ENCODE measurements around the gene AGBL4. TPM values are rescaled to one million over a fixed set of nuclear protein-coding genes. Genes with fewer than 3 reads are reported as not detected.

Gene AGBL4
- total and polyA plus RNA-seq, 9 of the 15 experiments (the other 6 are each of a cell fraction or from before 2014, with no cell fraction given) = 0.11 TPM; not detected in 7

GRCh38 chr1:48875552-48876329 lies 1148.0 kb downstream of the AGBL4 start (continued):
- no peak for TF ChIP-seq RERE (CRISPR knock-in tag; IDR thresholded peaks at IDR 0.05; ENCODE audit: borderline replicate concordance)

GRCh38 chr1:48873944-48874343 lies 1149.8 kb downstream of the AGBL4 start:
- H3K9ac ChIP-seq (ENCODE audit: insufficient read depth in 1 of 2, low read depth in 2 of 2, low read length in 2 of 2) = no peak overlapping the region
- POLR2A ChIA-PET = no interaction called here
- no peaks in the 10 kb centered on the region for H3K79me2 ChIP-seq (ENCODE audit: control insufficient read depth, insufficient read depth, low read length)
- intact Hi-C loops (cut with micrococcal nuclease) (no loop called here), in situ Hi-C loops (cut with MboI) (no loop called here)
- CTCF ChIA-PET (ENCODE audit: low intra/inter-chr PET ratio) = no interaction called here
- DNase-seq (ENCODE audit: extremely low read depth in 1 of 4, low spot score in 3 of 4) (no peak), FAIRE-seq (no peak), ATAC-seq (no peak)
- no peaks in the 10 kb centered on the region for H4K20me1 ChIP-seq (replicated peaks; ENCODE audit: control insufficient read depth, insufficient read depth, low read length)
- WGBS (ENCODE audit: insufficient coverage, low coverage, missing lambda C conversion rate) = 0% methylated on average over 4 of the region's 4 CpGs
- no peak for TF ChIP-seq ZNF75A (CRISPR knock-in tag; IDR thresholded peaks at IDR 0.05)
- no peak for TF ChIP-seq BDP1 (IDR thresholded peaks at IDR 0.05; ENCODE audit: insufficient read depth, insufficient read length)
- no peak for TF ChIP-seq ZNF175 (CRISPR knock-in tag; IDR thresholded peaks at IDR 0.05; ENCODE audit: low read depth)
- TF ChIP-seq PYGO2 (tag; IDR thresholded peaks at IDR 0.05) = no peak
- TF ChIP-seq RBM39 (optimal IDR thresholded peaks at IDR 0.05; ENCODE audit: low read depth, low read length) = no peak
- TF ChIP-seq CEBPB (tag; IDR thresholded peaks at IDR 0.05) = no peak
- TF ChIP-seq CBX8 (IDR thresholded peaks at IDR 0.05; ENCODE audit: borderline replicate concordance, extremely low read depth, low read depth, low read length, poor library complexity, severe bottlenecking) = no peak
- TF ChIP-seq NCOA2 (IDR thresholded peaks at IDR 0.05; ENCODE audit: partially characterized antibody in 2 of 2) = no peak
- no peak overlapping the region for H3K4me2 ChIP-seq (ENCODE audit: insufficient read depth, low read length)
- H3K4me1 ChIP-seq (replicated peaks in 1 of 2; ENCODE audit: control insufficient read depth in 2 of 2, insufficient read depth in 2 of 2, low read length in 2 of 2) = no peaks in the 10 kb centered on the region
- H3K9me3 ChIP-seq (replicated peaks; ENCODE audit: control insufficient read depth, insufficient read depth, low read depth, low read length) = no peaks in the 10 kb centered on the region; the same call in 1 of the 2 replicates
- no peak overlapping the region for H3K4me3 ChIP-seq
- H2AFZ ChIP-seq (ENCODE audit: low read depth, low read length) = no peak overlapping the region
- no peak overlapping the region for H3K27ac ChIP-seq (ENCODE audit: extremely low read depth, low read depth, low read length)
- no TSS peak for BruUV-seq (replicated peaks)
- no peaks in the 10 kb centered on the region for H3K36me3 ChIP-seq (ENCODE audit: control insufficient read depth, insufficient read depth, low read length)
- H3K9me1 ChIP-seq (ENCODE audit: control insufficient read depth, insufficient read depth, low read length) = no peaks in the 10 kb centered on the region
- H3K27me3 ChIP-seq (ENCODE audit: control insufficient read depth in 2 of 2, insufficient read depth in 2 of 2, low read length in 2 of 2) = no peaks in the 10 kb centered on the region
